K562 (cell line): ENCODE results near the gene CST6. TPM values are rescaled to one million over a fixed set of nuclear protein-coding genes. Genes with fewer than 3 reads are reported as not detected.

Source experiments
- ADNP ChIP-seq: fragments of 200-800 bp; sonication (Bioruptor generic); IDR thresholded peaks from 2 replicates; pipeline ENCODE4 v1.6.1; 2016; ENCODE audit warnings: missing genetic modification characterization, missing compliant biosample characterization
- ELF1 ChIP-seq: fragments of 200-800 bp; sonication (Bioruptor generic); IDR thresholded peaks from 2 replicates; pipeline ENCODE4 v1.6.1; 2016; ENCODE audit warnings: missing genetic modification characterization, missing compliant biosample characterization
- HNRNPH1 ChIP-seq: fragments of 200-400 bp; formaldehyde crosslinking; optimal IDR thresholded peaks from 2 replicates; pipeline ENCODE3; 2017; ENCODE audit warnings: low read depth, mild to moderate bottlenecking, low read length, moderate library complexity
- KLF16 ChIP-seq: IDR thresholded peaks from 2 replicates; pipeline ENCODE4 v1.6.1; 2016; ENCODE audit warnings: antibody characterized with exemption
- SMAD4 ChIP-seq: fragments of 250-450 bp; sonication (Bioruptor Pico); conservative IDR thresholded peaks from 2 replicates; pipeline ENCODE4 v1.8.0; 2021; ENCODE audit warnings: inconsistent platforms, mild to moderate bottlenecking, moderate library complexity
- TBL1XR1 ChIP-seq, 2 experiments: IDR thresholded peaks; 2 replicates each; pipeline ENCODE4 v1.6.1; 2012; ENCODE audit warnings: improper control_type of control experiment in 2 of 2, low read length in 2 of 2, mild to moderate bottlenecking in 1 of 2
- ZFPM2 ChIP-seq: fragments of 250-450 bp; sonication (Bioruptor Pico); IDR thresholded peaks from 2 replicates; pipeline ENCODE4 v1.5.1; 2022; ENCODE audit warnings: mild to moderate bottlenecking
- ZFX ChIP-seq: sonication (generic); formaldehyde crosslinking; IDR thresholded peaks from 2 replicates; pipeline ENCODE4 v1.8.0; 2022; ENCODE audit warnings: mild to moderate bottlenecking, missing genetic modification reagents, moderate library complexity
- ZNF239 ChIP-seq: fragments of 250-450 bp; sonication (Bioruptor Pico); IDR thresholded peaks from 2 replicates; pipeline ENCODE4 v1.4.0; 2020; ENCODE audit warnings: mild to moderate bottlenecking
- ZZZ3 ChIP-seq: fragments of 450-650 bp; IDR thresholded peaks from 2 replicates; pipeline ENCODE4 v1.6.1; 2016; ENCODE audit warnings: antibody characterized with exemption, mild to moderate bottlenecking, moderate library complexity
- polyA plus RNA-seq, 8 experiments: library from polyadenylated mRNA; depleted of rRNA in 4 of 8; stranded (reverse) in 5 of 8; unstranded in 3 of 8; fragments of >200 nt; fragmentation: Nextera tagmentation in 2 of 8; fragmentation: Illumina TruSeq in 1 of 8; extraction: Ambion mirVana in 2 of 8; extraction: Trizol in 1 of 8; gene quantifications; 2 replicates each; pipeline versions ENCODE4 v1.2.1 to v1.2.3, GENCODE V29; 2011 to 2014; ENCODE audit warnings: inconsistent platforms in 1 of 8, missing spikeins in 1 of 8
- total RNA-seq, 7 experiments: library from RNA; depleted of rRNA in 6 of 7; stranded (reverse); fragments of >200 nt in 6 of 7; fragmentation: Illumina TruSeq in 2 of 7; extraction: Trizol in 2 of 7; gene quantifications; 2 replicates each; pipeline versions ENCODE4 v1.2.1 to v1.2.3, GENCODE V29; 2011 to 2021; ENCODE audit warnings: low replicate concordance in 1 of 7
- TF ChIP-seq, protein P1 (sequence below): sonication (generic); formaldehyde crosslinking; IDR thresholded peaks from 2 replicates; pipeline ENCODE4 v1.8.0; 2022; ENCODE audit warnings: mild to moderate bottlenecking, low read depth, missing genetic modification reagents
- TF ChIP-seq, protein P2 (sequence below), 2 experiments: fragments of 450-650 bp in 1 of 2; IDR thresholded peaks; 2 replicates each; pipeline ENCODE4 v1.6.1; 2011 to 2017; ENCODE audit warnings: low read depth in 2 of 2, antibody characterized with exemption in 1 of 2, borderline replicate concordance in 1 of 2, low read length in 1 of 2, mild to moderate bottlenecking in 1 of 2, mixed read lengths in 1 of 2; ENCODE audit not compliant: control insufficient read depth in 1 of 2
- TF ChIP-seq, protein P3 (sequence below): fragments of 450-650 bp; IDR thresholded peaks from 2 replicates; pipeline ENCODE4 v1.6.1; 2016; ENCODE audit warnings: low read depth, mild to moderate bottlenecking, moderate library complexity
- TF ChIP-seq, protein P4 (sequence below): fragments of 450-650 bp; IDR thresholded peaks from 2 replicates; pipeline ENCODE4 v1.6.1; 2016; ENCODE audit warnings: missing biosample characterization, missing genetic modification characterization
- TF ChIP-seq, protein P5 (sequence below): IDR thresholded peaks from 2 replicates; pipeline ENCODE4 v1.6.1; 2011; ENCODE audit warnings: borderline replicate concordance, low read depth, mild to moderate bottlenecking, moderate library complexity, low read length; ENCODE audit not compliant: insufficient read depth, poor library complexity, severe bottlenecking
- TF ChIP-seq, protein P6 (sequence below): fragments of 250-450 bp; sonication (Bioruptor Pico); IDR thresholded peaks from 2 replicates; pipeline ENCODE4 v1.5.0; 2021

Gene CST6
- total and polyA plus RNA-seq, 9 of the 15 experiments (the other 6 are each of a cell fraction or from before 2014, with no cell fraction given): not detected

DNA sequence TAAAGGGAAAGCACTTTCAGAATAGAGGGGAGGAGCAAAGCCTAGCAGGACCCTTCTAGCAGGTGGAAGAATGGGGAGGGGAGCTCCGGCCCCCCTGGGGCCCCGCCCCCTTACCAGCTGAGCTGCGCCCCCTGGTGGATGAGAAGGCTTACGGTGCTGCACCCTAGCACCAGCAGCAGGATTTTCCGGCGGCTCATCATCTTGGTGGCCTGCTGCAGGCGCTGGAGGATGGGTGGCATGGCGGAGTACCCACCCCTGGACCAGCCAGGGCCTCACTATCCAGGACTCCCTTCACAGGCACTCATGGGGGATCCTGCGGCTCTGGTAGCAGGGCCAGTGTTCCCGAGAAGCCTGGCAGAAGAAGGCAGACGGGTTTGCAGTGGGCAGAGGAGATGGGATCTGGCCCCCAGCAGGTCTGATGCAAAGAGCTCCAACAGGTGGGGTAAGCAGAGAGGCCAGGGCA is 33.4 kb downstream of the CST6 start (continued):
- TF ChIP-seq, protein P1, sequence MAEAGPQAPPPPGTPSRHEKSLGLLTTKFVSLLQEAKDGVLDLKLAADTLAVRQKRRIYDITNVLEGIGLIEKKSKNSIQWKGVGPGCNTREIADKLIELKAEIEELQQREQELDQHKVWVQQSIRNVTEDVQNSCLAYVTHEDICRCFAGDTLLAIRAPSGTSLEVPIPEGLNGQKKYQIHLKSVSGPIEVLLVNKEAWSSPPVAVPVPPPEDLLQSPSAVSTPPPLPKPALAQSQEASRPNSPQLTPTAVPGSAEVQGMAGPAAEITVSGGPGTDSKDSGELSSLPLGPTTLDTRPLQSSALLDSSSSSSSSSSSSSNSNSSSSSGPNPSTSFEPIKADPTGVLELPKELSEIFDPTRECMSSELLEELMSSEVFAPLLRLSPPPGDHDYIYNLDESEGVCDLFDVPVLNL (CRISPR knock-in tag): no peak
- TF ChIP-seq ZZZ3 (no peak), ZFPM2 (CRISPR knock-in tag) (no peak), HNRNPH1 (no peak), TBL1XR1 (IDR thresholded peaks at IDR 0.05; ENCODE audit: low read length in 2 of 2) (no peak), ELF1 (no peak), ADNP (no peak), ZNF239 (no peak), KLF16 (0 out of 2 replicates have a peak, but pooled peaks have one; percentile 24), ZFX (CRISPR knock-in tag) (no peak), SMAD4 (CRISPR knock-in tag) (no peak)
- TF ChIP-seq, protein P2, sequence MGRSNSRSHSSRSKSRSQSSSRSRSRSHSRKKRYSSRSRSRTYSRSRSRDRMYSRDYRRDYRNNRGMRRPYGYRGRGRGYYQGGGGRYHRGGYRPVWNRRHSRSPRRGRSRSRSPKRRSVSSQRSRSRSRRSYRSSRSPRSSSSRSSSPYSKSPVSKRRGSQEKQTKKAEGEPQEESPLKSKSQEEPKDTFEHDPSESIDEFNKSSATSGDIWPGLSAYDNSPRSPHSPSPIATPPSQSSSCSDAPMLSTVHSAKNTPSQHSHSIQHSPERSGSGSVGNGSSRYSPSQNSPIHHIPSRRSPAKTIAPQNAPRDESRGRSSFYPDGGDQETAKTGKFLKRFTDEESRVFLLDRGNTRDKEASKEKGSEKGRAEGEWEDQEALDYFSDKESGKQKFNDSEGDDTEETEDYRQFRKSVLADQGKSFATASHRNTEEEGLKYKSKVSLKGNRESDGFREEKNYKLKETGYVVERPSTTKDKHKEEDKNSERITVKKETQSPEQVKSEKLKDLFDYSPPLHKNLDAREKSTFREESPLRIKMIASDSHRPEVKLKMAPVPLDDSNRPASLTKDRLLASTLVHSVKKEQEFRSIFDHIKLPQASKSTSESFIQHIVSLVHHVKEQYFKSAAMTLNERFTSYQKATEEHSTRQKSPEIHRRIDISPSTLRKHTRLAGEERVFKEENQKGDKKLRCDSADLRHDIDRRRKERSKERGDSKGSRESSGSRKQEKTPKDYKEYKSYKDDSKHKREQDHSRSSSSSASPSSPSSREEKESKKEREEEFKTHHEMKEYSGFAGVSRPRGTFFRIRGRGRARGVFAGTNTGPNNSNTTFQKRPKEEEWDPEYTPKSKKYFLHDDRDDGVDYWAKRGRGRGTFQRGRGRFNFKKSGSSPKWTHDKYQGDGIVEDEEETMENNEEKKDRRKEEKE (IDR thresholded peaks at IDR 0.05; ENCODE audit: borderline replicate concordance in 1 of 2, control insufficient read depth in 1 of 2, low read depth in 2 of 2, low read length in 1 of 2): no peak
- TF ChIP-seq, protein P3, sequence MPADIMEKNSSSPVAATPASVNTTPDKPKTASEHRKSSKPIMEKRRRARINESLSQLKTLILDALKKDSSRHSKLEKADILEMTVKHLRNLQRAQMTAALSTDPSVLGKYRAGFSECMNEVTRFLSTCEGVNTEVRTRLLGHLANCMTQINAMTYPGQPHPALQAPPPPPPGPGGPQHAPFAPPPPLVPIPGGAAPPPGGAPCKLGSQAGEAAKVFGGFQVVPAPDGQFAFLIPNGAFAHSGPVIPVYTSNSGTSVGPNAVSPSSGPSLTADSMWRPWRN: no peak
- TF ChIP-seq, protein P4, sequence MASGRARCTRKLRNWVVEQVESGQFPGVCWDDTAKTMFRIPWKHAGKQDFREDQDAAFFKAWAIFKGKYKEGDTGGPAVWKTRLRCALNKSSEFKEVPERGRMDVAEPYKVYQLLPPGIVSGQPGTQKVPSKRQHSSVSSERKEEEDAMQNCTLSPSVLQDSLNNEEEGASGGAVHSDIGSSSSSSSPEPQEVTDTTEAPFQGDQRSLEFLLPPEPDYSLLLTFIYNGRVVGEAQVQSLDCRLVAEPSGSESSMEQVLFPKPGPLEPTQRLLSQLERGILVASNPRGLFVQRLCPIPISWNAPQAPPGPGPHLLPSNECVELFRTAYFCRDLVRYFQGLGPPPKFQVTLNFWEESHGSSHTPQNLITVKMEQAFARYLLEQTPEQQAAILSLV (tag): no peak
- TF ChIP-seq, protein P5, sequence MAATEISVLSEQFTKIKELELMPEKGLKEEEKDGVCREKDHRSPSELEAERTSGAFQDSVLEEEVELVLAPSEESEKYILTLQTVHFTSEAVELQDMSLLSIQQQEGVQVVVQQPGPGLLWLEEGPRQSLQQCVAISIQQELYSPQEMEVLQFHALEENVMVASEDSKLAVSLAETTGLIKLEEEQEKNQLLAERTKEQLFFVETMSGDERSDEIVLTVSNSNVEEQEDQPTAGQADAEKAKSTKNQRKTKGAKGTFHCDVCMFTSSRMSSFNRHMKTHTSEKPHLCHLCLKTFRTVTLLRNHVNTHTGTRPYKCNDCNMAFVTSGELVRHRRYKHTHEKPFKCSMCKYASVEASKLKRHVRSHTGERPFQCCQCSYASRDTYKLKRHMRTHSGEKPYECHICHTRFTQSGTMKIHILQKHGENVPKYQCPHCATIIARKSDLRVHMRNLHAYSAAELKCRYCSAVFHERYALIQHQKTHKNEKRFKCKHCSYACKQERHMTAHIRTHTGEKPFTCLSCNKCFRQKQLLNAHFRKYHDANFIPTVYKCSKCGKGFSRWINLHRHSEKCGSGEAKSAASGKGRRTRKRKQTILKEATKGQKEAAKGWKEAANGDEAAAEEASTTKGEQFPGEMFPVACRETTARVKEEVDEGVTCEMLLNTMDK: peak; percentile 88
- TF ChIP-seq, protein P6, sequence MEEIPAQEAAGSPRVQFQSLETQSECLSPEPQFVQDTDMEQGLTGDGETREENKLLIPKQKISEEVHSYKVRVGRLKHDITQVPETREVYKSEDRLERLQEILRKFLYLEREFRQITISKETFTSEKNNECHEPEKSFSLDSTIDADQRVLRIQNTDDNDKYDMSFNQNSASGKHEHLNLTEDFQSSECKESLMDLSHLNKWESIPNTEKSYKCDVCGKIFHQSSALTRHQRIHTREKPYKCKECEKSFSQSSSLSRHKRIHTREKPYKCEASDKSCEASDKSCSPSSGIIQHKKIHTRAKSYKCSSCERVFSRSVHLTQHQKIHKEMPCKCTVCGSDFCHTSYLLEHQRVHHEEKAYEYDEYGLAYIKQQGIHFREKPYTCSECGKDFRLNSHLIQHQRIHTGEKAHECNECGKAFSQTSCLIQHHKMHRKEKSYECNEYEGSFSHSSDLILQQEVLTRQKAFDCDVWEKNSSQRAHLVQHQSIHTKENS (CRISPR knock-in tag): no peak
